IPS-NIHi11 (cell line): ENCODE measurements around the gene SSB.
"Not testable (repeated sequence)": the region's sequence is repeated elsewhere in the genome, so short reads cannot be mapped to it uniquely, and the experiment has no call there.

Source experiments
- DNase-seq: peaks from one replicate; pipeline ENCODE4 v3.0.0; 2012; ENCODE audit warnings: mixed read lengths, low spot score

SSB gene

DNA sequence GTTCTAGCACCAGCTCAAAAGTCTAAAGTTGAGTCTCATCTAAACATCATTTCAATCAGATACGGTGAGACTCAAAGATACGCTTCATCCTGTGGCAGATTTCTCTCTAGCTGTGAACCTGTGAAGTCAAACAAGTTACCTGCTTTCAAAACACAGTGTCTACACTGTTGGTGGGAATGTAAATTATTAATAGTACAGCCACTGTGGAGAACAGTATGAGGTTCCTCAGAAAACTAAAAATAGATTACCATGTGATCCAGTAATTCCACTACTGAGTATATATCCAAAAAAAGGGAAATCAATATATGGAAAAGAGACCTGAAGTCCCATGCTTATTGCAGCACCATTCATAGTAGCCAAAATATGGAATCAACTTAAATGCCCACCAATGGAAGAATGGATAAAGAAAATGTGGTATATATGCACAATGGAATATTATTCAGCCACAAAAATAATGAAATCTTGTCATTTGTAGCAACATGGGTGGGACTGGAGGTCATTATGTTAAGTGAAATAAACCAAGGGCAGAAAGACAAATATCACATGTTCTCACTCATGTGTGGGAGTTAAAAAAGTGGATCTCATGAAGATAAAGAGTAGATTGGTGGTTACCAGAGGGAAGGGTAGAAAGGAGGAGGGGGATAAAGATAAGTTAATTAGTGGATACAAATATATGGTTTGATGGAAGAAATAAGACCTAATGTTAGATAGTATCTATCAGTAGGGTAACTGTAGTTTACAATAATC lies 40.2 kb downstream of the SSB start:
- DNase-seq: no peak

DNA sequence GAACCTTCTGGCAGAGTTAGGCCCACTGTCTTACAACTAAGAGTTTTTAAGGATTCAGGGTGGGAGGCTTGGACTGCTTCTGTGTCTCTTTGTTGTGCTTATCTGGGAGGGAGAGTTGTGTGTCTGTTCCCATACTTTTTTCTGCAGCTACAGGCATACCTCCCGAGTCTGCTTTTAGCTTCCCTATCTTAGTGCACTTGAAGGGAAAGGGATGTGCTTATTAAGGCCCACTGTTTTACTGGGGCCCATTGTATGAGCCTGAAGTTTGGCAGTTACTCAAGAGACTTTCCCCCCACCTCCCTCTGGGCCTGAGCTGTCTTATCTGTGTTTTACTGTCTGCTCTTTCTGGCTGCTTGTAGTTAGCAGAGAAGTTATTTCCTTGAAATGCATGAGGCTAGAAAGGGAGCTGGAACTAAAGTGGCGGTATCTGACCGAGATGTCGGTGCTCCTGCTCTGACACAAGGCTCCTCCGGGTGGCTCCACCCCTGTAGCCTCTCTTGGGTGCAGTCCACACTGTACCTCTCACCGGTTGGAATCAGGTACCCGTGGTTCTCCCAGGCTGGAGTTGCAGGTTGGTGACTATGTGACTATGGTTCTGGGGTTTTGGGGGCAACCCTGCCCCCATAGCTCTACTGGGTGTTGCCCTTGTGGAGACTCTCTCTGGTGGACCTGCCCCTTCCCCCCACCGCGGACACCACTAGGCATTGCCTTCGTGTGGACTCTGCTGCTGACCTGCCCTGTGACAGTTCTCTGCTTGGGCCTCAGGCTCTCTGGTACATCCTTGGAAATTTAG lies 41.5 kb downstream of the SSB start:
- no peak for DNase-seq

DNA sequence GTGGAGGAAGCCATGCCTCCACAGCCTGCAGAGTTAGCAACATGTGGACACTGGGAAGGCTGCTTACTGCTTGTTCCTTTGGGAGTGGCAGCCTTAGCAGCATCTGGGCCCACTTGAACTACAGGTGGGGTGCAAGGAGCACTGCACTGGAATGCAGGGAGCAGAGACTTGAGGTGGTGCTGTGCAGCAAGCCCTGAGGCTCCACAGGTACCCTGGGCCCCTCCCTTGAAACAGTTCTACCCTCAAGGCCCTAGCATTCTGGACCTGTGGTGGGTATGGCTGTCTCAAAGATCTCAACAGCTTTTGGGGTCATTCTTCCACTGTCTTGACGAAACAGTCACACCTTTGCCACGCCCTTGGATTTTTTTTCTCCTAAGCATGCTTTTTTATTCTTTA lies 42.1 kb downstream of the SSB start:
- DNase-seq: no peak

DNA sequence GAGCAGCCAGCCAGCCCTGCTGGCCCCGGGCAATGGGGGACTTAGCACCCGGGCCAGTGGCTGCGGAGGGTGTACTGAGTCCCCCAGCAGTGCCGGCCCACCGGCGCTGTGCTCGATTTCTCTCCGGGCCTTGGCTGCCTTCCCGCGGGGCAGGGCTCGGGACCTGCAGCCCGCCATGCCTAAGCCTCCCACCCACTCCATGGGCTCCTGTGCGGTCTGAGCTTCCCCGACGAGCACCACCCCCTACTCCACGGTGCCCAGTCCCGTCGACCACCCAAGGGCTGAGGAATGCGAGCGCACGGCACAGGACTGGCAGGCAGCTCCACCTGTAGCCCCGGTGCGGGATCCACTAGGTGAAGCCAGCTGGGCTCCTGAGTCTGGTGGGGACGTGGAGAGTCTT lies 43.0 kb downstream of the SSB start:
- not testable (repeated sequence) for DNase-seq

DNA sequence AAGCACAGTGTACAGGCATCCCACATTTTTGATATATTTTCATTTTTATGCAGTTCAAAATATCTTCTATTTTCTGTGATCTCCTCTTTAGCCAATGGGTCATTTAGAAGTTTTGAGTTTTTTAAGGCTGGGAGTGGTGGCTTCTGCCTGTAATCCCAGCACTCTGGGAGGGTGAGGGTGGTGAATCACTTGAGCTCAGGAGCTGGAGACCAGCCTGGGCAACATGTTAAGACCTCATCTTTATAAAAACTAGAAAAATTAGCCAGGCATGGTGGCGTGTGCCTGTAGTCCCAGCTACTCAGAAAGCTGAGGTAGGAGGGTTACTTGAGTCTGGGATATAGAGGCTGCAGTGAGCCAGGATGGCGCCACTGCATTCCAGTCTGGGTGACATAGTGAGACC lies 46.3 kb downstream of the SSB start:
- no peak for DNase-seq

DNA sequence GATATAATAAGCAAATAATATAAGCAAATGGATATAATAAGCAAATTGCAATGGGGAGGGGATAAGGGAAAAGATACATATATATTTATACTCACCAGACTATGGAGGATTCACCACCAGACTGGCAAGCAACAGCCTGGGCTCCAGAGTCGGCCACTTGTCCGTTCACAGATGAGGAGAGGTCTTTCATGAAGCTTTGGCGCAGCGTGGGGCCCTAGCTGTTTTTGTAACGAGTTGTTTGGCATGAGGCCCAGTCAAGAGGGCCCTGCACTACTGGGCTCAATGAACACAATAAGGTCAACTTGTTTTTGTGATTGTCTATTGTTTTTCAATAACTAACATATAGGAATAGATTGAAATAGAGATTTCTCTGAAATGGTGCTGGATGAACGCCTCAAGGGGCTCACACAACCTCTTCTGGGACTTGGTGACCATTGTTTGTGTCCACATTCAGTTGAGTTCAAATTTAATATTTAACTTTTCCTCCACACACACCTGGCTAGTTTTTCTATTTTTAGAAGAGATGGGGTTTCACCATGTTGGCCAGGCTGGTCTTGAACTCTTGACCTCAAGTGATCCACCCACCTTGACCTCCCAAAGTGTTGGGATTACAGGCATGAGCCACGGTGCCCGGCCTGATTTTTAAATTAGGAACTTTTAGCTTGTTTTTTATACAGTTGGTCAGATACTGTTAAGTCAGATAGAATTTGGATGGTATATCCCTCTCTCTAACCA lies 50.5 kb downstream of the SSB start:
- DNase-seq: not testable (repeated sequence)

DNA sequence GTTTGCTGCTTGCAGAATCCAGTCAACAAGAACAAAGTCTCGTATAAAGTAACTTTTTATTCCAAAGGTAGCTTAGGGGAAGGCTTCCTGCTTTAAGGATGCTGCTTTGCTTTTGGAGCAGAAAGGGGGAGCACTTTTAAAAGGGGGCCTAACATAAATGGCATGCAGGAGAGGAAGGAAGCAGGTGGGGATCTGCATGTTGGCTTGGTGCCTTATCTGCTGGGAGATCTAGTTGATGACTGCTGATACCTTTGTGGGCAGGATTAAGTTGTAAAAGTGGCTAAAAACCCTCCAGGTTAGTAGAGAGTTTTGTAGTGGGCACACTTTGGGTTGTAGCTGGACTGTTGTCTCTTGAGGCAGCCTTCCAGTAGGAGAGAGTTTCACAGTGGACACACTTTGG lies 51.0 kb downstream of the SSB start:
- no peak for DNase-seq

DNA sequence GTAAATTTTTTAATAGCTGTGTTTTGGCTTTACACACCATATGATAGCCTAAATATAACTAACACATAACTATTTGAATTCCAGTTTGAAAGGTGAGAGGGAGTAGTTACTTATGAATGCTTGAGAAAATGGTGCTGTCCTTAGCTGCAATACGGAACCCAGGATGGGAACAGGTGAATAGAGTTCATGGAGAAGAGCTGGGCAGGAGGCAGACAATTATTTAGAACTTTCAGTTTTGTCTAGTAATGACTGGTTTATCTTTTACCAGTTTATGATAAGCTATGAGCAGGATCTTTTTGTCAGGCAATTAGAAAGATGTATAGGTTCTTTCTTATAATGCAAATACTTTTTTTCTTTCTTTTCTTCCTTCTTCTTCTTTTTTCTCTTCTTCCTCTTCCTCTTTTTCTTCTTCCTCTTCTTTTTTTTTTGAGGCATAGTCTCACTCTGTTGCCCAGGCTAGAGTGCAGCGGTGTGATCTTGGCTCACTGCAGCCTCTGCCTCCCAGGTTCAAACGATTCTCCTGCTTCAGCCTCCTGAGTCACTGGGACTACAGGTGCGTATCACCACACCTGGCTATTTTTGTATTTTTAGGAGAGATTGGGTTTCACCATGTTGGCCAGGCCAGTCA lies 54.5 kb downstream of the SSB start:
- no peak for DNase-seq

DNA sequence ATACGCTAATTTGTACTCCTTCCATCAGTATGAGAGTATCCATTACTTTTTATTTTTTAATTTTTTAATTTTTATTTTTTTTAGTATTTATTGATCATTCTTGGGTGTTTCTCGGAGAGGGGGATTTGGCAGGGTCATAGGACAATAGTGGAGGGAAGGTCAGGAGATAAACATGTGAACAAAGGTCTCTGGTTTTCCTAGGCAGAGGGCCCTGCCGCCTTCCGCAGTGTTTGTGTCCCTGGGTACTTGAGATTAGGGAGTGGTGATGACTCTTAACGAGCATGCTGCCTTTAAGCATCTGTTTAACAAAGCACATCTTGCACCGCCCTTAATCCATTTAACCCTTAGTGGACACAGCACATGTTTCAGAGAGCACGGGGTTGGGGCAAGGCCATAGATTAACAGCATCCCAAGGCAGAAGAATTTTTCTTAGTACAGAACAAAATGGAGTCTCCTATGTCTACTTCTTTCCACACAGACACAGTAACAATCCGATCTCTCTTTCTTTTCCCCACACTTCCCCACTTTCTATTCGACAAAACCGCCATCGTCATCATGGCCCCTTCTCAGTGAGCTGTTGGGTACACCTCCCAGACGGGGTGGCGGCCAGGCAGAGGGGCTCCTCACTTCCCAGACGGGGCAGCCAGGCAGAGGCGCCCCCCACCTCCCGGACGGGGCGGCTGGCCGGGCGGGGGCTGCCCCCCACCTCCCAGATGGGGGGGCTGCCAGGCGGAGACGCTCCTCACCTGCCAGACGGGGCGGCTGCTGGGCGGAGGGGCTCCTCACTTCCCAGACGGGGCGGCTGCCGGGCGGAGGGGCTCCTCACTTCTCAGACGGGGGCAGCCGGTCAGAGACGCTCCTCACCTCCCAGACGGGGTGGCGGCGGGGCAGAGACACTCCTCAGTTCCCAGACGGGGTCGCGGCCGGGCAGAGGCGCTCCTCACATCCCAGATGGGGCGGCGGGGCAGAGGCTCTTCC lies 56.9 kb downstream of the SSB start:
- DNase-seq: not testable (repeated sequence)

DNA sequence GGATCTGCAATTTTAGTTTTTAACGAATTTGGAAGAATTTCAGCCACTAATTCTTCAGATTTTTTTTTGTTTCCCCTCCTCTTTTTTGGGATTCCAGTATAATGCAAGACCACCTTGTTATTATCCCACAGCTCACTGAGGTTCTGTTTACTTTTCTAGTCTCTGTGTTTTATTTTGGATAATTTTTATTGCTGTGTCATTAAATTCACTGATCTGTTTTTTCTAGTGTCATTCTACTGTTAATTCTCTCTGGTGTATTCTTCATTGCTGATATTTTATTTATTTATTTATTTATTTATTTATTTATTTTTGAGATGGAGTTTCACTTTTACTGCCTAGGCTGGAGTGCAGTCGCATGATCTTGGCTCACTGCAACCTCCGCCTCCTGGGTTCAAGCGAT lies 60.8 kb downstream of the SSB start:
- no peak for DNase-seq

DNA sequence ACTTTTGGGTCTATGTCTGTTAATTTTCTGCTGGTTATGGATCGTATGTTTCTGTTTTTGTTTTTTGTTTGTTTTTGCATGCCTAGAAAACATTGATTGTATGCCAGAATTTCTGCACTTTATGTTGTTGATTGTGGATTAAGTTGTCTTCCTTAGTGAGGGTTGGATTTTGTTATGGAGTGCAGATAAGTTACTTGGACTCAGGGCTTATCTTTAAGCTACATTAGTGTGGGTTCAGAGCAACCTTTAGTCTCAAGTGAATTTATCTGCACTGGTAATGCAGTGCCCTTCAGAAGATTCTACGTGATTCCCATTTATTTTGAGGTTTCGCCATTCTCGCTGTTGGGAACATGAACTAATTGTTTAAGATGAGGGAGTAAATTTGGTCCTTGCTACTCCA lies 61.5 kb downstream of the SSB start:
- DNase-seq: no peak
